Activated naive CD8-positive, alpha-beta T cell treated with anti-CD3 and anti-CD28 coated beads, Interleukin-2, amount 10 ng/mL, durations not matched to agents 7 days and 5 days (primary cell): ENCODE results near the gene NAT8L. TPM values are rescaled to one million over a fixed set of nuclear protein-coding genes. Genes with fewer than 3 reads are reported as not detected.

Source experiments
- ATAC-seq: fragments of 150-1000 bp; cut with Tn5 transposase; one replicate; pipeline ENCODE4 v1.10.0; 2021; ENCODE audit warnings: low read depth, moderate library complexity
- POLR2A ChIA-PET: fragments of 350-600 bp; sonication (Branson Sonifier 250); formaldehyde crosslinking; loops from one replicate; lab custom pipeline; 2021; ENCODE audit warnings: antibody characterized with exemption; lab: Charles Lee
- DNase-seq: peaks from one replicate; pipeline ENCODE4 v3.0.0; 2021
- H3K27ac Mint-ChIP-seq: one replicate; pipeline ENCODE4 v1.8.0; 2022; ENCODE audit warnings: mild to moderate bottlenecking, mixed read lengths
- H3K27me3 Mint-ChIP-seq: one replicate; pipeline ENCODE4 v1.8.0; 2022; ENCODE audit warnings: mild to moderate bottlenecking, moderate library complexity, mixed read lengths
- H3K36me3 Mint-ChIP-seq: one replicate; pipeline ENCODE4 v1.8.0; 2021; ENCODE audit warnings: mild to moderate bottlenecking, mixed read lengths
- H3K4me1 Mint-ChIP-seq: one replicate; pipeline ENCODE4 v1.8.0; 2021; ENCODE audit warnings: mixed read lengths
- H3K4me3 Mint-ChIP-seq: one replicate; pipeline ENCODE4 v1.8.0; 2022; ENCODE audit warnings: mild to moderate bottlenecking, moderate library complexity, mixed read lengths
- H3K9me3 Mint-ChIP-seq: one replicate; pipeline ENCODE4 v1.8.0; 2021; ENCODE audit warnings: mixed read lengths
- total RNA-seq, 2 experiments: library from RNA; stranded (reverse); gene quantifications; one replicate each; pipeline ENCODE4 v1.2.3, GENCODE V29; 2021

NAT8L gene
- total RNA-seq, 2 experiments from 2014 or later = 0.14 TPM; not detected in 1

DNA sequence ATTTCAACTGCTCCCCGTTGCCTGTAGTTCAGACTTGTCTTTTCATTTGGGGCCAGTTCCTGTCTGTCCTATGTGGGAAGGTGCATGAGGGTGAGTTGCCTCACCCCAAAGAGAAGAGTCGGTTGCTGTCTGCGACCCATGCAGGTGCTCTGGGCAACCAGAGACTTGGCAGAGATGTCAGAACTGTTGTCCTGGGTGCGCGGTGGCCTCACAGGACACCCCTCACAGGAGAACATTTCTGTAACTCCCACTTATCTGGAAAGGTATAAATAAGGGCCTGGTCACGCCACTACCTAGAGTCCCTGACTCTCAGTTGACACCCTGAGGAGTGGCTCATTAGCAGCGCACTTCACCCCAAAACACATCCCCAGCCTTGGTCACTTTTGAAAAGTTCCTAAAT lies 9.7 kb upstream of the NAT8L start:
- POLR2A ChIA-PET = no interaction called here
- no peak overlapping the region for H3K27ac Mint-ChIP-seq

DNA sequence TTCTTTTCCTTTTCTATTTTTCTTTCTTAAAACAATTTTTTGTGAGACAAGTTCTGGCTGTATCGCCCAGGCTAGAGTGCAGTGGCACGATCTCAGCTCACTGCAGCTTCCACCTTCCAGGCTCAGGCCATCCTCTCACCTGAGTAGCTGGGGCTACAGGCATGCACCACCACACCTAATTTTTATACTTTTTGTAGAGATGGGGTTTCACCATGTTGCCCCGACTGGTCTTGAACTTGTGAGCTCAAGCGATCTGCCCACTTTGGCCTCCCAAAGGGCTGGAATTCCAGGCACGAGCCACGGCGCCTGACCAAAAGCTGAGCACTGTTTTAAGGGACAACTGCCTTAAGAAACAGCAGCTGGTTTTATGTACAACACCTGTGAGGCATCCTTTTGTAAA lies 9.3 kb upstream of the NAT8L start:
- no peak overlapping the region for H3K4me3 Mint-ChIP-seq
- peaks cover 35% of the 10 kb centered on the region for H3K27me3 Mint-ChIP-seq
- no peak overlapping the region for H3K27ac Mint-ChIP-seq
- no peak for ATAC-seq
- no peaks in the 10 kb centered on the region for H3K9me3 Mint-ChIP-seq
- H3K4me1 Mint-ChIP-seq = no peaks in the 10 kb centered on the region
- POLR2A ChIA-PET = no interaction called here
- no peaks in the 10 kb centered on the region for H3K36me3 Mint-ChIP-seq
- no peak for DNase-seq

More for the DNA sequence above, 9.7 kb upstream of the NAT8L start:
- H3K27me3 Mint-ChIP-seq = peaks cover 34% of the 10 kb centered on the region
- H3K4me3 Mint-ChIP-seq = no peak overlapping the region
- DNase-seq (no peak), ATAC-seq (no peak)
- H3K4me1 Mint-ChIP-seq = no peaks in the 10 kb centered on the region
- no peaks in the 10 kb centered on the region for H3K9me3 Mint-ChIP-seq
- H3K36me3 Mint-ChIP-seq = no peaks in the 10 kb centered on the region

DNA sequence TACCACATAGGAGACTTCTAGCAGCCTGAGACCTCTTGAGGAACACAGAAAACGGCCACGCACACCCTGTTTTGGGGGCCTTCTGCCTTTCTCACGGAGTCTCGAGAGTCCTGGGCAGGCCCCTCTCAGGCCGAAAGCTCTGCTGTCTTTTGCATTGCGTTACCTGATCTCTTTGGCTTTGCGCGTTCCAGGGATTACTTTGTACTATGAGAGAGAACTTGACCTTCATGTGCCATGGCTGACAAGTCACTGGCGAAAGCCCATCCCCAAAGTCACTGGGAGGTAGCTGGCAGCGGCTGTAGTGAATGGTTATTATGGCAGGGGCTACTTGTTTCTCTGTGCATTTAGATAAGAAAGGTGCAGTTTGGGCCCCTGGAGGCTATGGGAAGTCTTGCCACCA lies 8.0 kb upstream of the NAT8L start:
- POLR2A ChIA-PET = no interaction called here
- DNase-seq (no peak), ATAC-seq (no peak)
- H3K9me3 Mint-ChIP-seq = no peaks in the 10 kb centered on the region
- H3K4me3 Mint-ChIP-seq = no peak overlapping the region
- H3K36me3 Mint-ChIP-seq = no peaks in the 10 kb centered on the region
- no peak overlapping the region for H3K27ac Mint-ChIP-seq
- no peaks in the 10 kb centered on the region for H3K4me1 Mint-ChIP-seq
- peaks cover 45% of the 10 kb centered on the region for H3K27me3 Mint-ChIP-seq

DNA sequence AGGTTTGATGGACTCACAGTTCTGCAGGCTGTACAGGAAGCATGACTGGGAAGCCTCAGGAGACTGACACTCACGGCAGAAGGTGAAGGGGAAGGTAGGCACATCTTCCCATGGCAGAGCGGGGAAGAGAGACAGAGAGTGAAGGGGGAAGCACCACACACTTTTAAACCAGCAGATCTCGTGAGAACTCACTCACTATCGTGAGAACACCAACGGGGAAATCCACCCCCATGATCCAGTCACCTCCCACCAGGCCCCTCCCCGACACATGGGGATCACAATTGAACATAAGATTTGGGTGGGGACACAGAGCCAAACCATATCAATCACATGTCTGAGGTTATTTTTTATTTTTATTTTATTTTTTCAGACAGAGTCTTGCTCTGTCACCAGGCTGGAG lies 4.9 kb upstream of the NAT8L start:
- H3K27ac Mint-ChIP-seq = no peak overlapping the region
- no peak overlapping the region for H3K4me3 Mint-ChIP-seq
- H3K4me1 Mint-ChIP-seq = no peaks in the 10 kb centered on the region
- H3K9me3 Mint-ChIP-seq = no peaks in the 10 kb centered on the region
- H3K36me3 Mint-ChIP-seq = no peaks in the 10 kb centered on the region
- DNase-seq (no peak), ATAC-seq (no peak)
- POLR2A ChIA-PET = no interaction called here
- H3K27me3 Mint-ChIP-seq = peaks cover 60% of the 10 kb centered on the region

DNA sequence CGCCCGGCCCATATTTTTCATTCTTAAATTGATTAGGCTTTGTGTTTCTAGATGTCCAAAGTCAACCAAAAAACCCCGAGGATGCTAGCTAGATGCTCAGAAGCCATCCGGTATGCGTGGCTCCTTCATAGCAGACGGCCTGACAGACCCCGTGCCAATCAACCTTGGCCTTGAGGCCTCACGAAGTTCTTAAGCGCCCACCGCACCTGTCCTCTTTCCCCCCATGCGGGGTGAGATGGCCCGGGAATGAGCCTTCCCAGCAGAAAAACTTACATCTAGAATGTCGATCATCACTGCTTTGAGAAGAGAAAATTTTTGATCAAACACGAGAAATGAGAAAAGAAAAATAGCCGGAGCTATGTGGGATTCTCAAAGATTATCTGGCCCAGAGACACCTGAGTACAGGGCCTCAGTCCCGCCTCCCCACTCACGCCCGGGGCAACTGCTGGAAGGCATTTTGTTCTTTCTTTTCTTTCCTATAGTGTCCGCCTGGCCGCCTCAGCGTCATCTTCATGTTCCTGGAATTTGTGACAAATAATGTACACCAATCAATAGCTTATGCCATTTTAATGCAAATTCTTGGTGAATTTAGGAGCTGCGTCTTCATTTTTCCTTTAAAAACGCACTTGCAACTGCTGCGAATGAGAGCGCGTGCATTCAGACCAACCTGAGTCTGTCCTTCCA lies 1.6 kb upstream of the NAT8L start:
- no peaks in the 10 kb centered on the region for H3K4me1 Mint-ChIP-seq
- peak overlapping the region; percentile 40 for H3K4me3 Mint-ChIP-seq
- POLR2A ChIA-PET = interaction anchor here (1.0 kb wide), 1 partner anchor 14 kb away, joined by 3 read pairs; no protein-coding TSS in a partner anchor
- DNase-seq (no peak), ATAC-seq (no peak)
- H3K27me3 Mint-ChIP-seq = peaks cover 44% of the 10 kb centered on the region
- no peaks in the 10 kb centered on the region for H3K9me3 Mint-ChIP-seq
- H3K27ac Mint-ChIP-seq = no peak overlapping the region
- no peaks in the 10 kb centered on the region for H3K36me3 Mint-ChIP-seq

DNA sequence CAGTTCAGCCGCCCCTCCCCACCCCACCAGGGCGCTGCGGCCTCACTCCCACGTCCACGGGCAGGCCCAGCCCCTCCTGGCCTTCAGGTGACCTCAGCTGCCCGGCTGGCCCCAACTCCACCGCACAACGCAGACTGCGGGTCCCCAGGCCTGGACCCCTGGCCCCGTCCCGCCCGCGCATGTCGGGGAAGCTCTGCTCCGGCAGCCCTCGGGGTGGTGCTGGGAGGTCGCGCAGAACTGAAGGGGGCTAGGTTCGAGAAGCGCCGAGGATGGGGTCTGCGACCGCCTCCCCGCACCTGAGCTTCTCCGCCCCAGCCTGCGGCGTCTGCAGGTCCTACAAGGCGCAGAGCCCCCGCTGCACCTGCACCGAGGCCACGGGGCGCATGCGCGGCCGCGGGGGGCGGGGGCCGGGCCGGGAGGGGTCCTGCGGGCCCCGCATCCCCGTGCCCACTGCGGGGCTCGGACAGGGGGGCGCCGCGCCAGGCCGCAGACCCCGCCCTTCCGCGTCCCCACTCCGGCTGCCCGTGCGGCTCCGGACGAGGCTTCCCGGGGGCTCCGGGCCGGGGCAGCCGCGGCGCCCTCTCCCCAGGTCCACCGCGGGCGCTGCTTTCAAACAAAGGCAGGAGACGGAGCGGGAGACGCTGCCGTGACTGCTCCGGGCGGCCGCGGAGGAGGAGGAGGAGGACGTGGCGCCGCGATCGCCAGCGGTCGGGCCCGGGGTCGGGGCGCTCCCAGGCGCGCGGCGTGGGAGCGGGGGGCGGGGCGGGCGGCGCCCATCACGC lies 672 bp upstream of the NAT8L start:
- Mint-ChIP-seq H3K4me3 (no peak overlapping the region), H3K9me3 (no peaks in the 10 kb centered on the region), H3K36me3 (no peaks in the 10 kb centered on the region), H3K27me3 (peaks cover 41% of the 10 kb centered on the region), H3K4me1 (no peaks in the 10 kb centered on the region), H3K27ac (no peak overlapping the region)
- ATAC-seq (peak; percentile 31), DNase-seq (no peak)
- POLR2A ChIA-PET = interaction anchor here (1.0 kb wide), 1 partner anchor 15 kb away, joined by 3 read pairs; no protein-coding TSS in a partner anchor

DNA sequence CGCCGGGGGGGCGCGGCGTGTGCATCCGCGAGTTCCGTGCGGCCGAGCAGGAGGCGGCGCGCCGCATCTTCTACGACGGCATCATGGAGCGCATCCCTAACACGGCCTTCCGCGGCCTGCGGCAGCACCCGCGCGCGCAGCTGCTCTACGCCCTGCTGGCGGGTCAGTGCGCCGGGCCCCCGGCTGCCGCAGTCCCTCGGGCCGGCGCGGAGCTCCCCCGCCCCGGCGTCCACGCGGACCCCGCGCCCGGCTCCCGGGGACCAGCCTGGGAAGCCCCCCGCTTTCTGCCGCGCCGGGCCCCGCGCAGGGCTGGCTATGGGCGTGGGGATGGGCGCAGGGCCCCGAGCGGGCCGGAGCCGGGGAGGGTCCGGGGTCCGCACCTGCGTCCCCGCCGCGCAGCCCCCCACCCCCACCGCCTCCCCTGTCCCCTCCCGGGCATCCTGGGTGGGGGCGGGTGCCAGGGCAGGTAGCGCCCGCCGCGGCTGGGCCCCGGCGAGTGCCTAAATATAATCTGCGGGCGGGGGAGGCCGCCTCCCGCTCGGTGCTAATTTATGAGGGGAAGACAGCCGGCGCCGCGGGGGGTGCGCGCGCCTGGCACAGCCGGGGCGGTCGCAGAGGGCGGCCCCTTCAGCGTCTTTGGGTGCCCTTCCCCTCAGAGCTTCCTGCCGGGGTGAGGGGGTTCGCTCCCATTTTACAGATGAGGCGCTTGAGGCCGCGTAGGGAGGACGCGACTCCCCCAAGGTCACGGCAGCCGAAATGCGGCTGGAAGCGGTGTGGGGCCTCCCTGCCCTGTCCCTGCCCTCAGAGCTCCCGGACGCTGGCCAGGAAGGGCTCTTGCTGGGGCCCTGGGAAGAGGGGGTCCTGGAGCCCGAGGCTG lies 837 bp downstream of the NAT8L start:
- H3K27me3 Mint-ChIP-seq = peaks cover 32% of the 10 kb centered on the region
- peak; percentile 38 for ATAC-seq
- no peaks in the 10 kb centered on the region for H3K36me3 Mint-ChIP-seq

DNA sequence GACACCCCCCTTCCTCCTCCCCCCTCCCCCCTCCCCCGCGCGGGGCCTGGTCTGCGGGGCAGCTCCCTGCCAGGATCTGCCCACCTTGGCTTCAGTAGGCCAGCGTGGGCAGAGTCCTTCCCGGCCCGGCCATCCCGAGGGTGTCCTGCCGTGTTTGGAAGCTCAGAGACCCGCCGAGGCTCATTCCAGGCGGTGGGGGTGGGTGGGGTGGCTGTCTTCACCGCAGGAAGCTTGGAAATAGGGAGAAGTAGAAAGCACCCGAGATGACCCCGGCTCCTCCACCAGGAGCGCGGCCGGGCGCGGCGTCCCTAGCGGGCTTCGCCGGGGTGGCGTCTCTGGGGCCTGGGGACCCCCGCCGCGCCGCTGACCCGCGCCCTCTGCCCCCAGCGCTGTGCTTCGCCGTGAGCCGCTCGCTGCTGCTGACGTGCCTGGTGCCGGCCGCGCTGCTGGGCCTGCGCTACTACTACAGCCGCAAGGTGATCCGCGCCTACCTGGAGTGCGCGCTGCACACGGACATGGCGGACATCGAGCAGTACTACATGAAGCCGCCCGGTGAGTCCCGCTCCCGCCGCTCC lies 1.6 kb downstream of the NAT8L start:
- H3K36me3 Mint-ChIP-seq = no peaks in the 10 kb centered on the region
- H3K27ac Mint-ChIP-seq = no peak overlapping the region
- H3K9me3 Mint-ChIP-seq = no peaks in the 10 kb centered on the region
- H3K4me3 Mint-ChIP-seq = no peak overlapping the region
- peaks cover 25% of the 10 kb centered on the region for H3K27me3 Mint-ChIP-seq
- ATAC-seq = no peak
- no peak for DNase-seq
- POLR2A ChIA-PET = no interaction called here
- H3K4me1 Mint-ChIP-seq = no peaks in the 10 kb centered on the region

More for the DNA sequence above, 837 bp downstream of the NAT8L start:
- Mint-ChIP-seq H3K4me1 (no peaks in the 10 kb centered on the region), H3K9me3 (no peaks in the 10 kb centered on the region), H3K4me3 (no peak overlapping the region), H3K27ac (no peak overlapping the region)
- DNase-seq = no peak
- POLR2A ChIA-PET = no interaction called here

DNA sequence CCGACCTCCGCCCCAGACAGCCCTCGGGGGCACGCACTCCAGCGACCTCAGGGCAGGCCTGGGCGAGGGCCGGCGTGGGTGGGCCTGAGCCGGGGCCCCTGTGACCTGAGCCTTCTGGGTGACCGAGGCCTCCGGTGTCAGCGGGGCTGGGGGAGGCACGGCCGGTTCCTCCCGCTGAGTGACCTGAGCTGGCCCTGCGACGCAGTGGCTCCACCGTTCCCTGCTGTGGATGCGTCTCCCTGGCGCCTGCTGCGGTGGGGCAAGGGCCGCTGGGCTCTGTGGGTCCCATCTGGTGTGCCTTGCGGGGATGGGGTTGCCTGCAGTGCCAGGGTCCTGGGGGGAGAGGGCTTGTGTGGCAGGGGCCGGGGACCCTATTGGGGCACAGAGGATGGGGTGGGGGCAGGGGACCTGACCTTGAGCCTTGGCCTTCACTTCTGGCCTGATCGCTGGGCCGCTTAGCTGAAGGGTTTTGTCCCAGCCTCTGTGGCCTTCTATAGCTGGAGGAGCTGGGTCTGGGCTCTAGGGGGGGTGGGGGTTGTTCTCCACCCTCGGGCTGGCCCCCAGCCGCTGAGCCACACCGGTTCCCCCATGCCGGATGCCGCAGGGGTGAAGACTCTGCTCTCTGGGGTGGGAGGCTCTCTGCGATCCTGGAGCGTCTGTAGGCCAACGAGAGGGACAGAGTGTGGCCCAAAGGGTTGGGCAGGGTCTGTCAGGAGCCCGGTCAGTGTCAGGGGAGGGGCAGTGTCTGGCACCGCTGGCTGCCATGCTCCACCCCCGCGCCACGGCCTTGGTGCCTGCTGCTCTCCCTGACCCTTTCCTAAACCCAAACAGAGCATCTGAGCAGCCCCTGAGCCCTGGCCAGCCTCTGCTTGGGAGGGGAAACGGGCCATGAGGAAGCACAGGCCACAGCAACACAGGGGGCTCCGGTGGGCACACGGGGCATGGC lies 2.3 kb downstream of the NAT8L start:
- Mint-ChIP-seq H3K4me1 (no peaks in the 10 kb centered on the region), H3K27me3 (peaks cover 18% of the 10 kb centered on the region), H3K27ac (no peak overlapping the region), H3K9me3 (no peaks in the 10 kb centered on the region), H3K36me3 (no peaks in the 10 kb centered on the region), H3K4me3 (no peak overlapping the region)
- ATAC-seq = no peak
- DNase-seq = no peak
- POLR2A ChIA-PET = no interaction called here

DNA sequence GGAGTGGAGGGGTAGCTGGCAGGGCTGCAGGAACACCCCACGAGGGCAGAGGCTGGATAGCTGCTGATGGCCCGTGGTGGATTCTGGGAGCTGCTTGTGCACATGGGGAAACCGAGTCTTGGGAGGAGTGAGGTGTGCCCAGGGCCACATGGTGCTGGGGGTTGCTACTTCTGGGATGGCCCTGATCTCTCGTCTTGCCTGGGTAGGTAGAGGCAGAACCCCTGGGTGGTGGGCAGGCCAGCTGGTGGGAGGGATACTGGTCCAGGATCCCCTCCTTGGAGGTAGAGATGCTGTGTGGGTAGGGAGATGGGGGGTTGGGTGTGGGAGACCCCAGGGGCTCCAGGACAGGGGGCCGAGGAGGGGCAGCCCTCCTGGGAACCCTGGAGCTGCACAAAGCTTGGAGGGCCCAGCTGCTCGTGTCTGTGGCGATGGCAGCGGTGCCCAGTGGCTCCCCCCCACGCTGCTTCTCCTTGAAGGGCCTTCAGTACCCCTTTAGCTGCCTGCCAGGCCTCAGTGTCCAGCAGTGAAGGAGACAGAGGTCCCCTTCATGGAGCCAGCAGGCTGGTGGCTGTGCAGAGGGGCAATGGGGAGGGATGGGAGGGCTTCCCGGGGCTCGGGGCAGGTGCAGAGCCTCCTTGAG lies 3.2 kb downstream of the NAT8L start:
- H3K27me3 Mint-ChIP-seq = peaks cover 9% of the 10 kb centered on the region
- DNase-seq (no peak), ATAC-seq (no peak)
- POLR2A ChIA-PET = no interaction called here
- no peaks in the 10 kb centered on the region for H3K36me3 Mint-ChIP-seq
- no peaks in the 10 kb centered on the region for H3K4me1 Mint-ChIP-seq
- H3K9me3 Mint-ChIP-seq = no peaks in the 10 kb centered on the region
- no peak overlapping the region for H3K27ac Mint-ChIP-seq
- no peak overlapping the region for H3K4me3 Mint-ChIP-seq

DNA sequence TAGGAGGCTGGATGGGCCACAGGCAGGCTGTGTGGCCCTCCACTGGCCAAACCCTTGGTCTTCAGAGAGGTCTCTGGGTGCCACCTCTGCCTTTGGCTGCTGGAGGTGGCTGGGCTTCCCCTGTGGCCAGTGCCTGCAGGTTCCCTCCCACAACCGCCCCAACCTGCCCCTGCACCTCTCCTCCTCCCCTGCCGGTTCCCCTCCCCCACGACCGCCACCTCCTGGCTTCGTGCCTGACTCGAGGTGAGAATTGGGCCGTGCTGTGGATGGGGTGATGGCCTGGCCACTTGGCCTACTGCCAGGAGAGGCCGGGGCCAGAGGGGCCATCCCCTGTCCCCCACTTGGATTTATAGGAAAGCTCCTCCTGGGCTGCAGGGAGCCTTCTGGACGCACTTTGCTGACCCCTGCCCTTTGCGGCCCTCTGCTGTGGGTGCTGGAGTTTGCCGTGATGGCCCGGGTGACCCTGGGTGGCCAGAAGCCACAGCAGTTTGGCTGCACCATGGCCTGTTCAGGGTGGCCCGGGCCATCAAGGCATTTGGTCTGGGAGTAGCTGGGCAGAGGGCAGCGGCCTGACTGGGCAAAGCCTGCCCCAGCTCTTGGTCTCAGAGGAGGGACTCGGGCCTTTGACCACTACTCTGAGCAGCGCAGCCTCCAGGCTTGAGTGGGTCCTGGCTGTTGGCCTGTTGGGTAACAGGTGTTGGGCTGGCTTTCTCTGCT lies 3.8 kb downstream of the NAT8L start:
- Mint-ChIP-seq H3K27ac (no peak overlapping the region), H3K4me3 (no peak overlapping the region), H3K4me1 (no peaks in the 10 kb centered on the region), H3K36me3 (no peaks in the 10 kb centered on the region), H3K9me3 (no peaks in the 10 kb centered on the region), H3K27me3 (peaks cover 3% of the 10 kb centered on the region)
- ATAC-seq (no peak), DNase-seq (no peak)
- POLR2A ChIA-PET = no interaction called here
